Activated CD8-positive, alpha-beta memory T cell treated with anti-CD3 and anti-CD28 coated beads for 1 hour (primary cell): ENCODE results near the gene LMLN.
"Not testable (repeated sequence)": the region's sequence is repeated elsewhere in the genome, so short reads cannot be mapped to it uniquely, and the experiment has no call there.

Experiments used
- DNase-seq, 2 donors: peaks; one replicate each; pipeline ENCODE4 v3.0.0-alpha.2; 2020; ENCODE audit warnings: low read depth in 1 of 2; ENCODE audit errors: extremely low read depth in 1 of 2

LMLN gene

GRCh38 chr3:198022604-198023003 is 62.6 kb downstream of the LMLN start:
- no peak for DNase-seq

GRCh38 chr3:198025644-198026043 is 65.6 kb downstream of the LMLN start:
- DNase-seq: no peak

DNA sequence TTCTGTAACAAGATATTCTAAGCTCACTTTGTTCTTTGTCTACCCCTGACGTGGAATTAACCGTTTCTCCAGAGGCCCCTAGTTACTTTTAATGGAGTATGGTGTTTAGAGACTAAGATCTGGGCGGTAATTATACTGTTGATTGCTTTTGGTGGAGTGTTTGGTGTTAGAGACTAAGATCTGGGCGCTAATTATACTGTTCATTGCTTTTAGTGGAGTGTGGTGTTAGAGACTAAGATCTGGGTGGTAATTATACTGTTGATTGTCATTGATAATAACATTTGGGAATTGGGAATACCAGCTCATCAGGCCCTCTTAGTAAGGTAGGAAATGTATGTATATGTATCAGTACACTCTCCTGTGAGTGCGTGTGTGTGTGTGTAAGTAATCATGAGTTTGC is 66.6 kb downstream of the LMLN start:
- no peak for DNase-seq

DNA sequence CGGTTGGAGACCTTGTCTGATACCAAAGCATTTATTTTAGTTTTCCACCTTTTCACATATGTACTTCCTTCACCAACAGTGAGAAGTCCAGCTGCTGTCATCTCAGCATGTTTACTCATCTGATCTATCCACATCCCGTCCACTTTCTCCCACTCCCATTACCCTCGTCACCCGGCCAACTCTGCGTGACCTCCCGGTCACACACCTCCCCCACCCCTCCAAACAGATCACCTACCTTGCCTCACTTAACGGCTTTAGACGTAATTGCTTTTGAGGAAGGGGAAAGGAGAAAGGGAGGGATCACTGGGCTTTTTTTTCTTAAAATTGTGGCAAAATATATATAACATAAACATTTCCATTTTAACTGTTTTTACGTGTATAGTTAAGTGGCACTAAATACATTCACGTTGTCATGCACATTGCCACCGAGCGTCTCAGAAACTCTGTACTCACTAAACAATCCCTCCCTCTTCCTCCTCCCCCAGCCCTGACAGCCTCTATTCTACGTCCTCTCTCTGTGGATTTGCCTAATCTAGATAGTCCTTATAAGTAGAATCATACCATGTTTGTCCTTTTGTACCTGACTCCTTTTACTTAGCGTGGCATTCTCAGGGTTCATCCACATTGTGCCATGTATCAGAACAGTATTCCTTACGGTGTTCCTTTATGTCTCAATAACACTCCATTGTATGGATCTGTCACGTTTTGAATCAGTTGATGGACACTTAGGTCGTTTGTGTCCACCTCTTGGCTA is 67.2 kb downstream of the LMLN start:
- no peak for DNase-seq

GRCh38 chr3:198027799-198028390 is 67.9 kb downstream of the LMLN start:
- no peak for DNase-seq

DNA sequence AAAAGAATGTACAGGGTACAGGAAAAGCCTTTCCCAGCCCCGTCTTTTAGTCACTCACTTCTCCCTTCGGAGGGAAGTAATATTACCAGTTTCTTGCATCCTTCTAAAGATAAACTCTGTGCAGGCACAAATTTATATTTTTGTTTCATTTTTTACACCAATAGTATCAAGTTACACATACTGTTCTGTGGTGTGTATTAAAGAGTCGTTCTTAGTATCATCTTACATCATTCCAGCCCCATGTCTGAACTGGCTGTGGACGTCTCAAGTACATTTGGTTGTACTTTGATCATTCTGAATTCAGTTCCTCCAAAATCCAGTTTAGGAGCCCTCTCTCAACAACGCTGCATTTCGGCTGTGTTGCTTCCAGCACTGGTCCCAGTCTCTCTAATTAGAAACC is 68.7 kb downstream of the LMLN start:
- no peak for DNase-seq

- no peak for DNase-seq
Observed at GRCh38 chr3:198030125-198030524, 70.1 kb downstream of the LMLN start.

GRCh38 chr3:198030726-198031125 is 70.7 kb downstream of the LMLN start:
- no peak for DNase-seq

GRCh38 chr3:198032039-198032936 is 72.3 kb downstream of the LMLN start:
- no peak for DNase-seq

- no peak for DNase-seq
Observed at GRCh38 chr3:198043119-198043518, 83.1 kb downstream of the LMLN start.

GRCh38 chr3:198046120-198046857 is 86.3 kb downstream of the LMLN start:
- no peak for DNase-seq

- DNase-seq: no peak
Observed at GRCh38 chr3:198048445-198048844, 88.4 kb downstream of the LMLN start.

DNA sequence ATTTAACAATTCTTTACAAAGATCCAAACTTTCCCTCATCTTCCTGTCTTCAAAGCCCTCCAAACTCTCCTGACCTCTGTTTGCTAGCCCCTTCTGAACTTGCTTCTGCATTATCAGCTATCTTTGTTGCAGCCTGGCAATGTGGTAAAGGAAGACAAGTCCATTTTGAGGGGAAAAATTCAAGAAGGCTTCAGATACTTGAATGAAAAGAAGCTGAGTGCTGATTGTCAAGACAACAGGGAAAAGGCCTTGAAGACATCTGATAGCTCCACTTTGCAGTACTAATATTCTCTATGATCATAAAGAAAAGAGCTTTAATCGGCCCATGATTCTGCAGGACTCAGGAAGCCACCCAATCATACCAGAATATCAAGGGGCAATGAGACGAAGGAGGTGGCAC is 91.8 kb downstream of the LMLN start:
- DNase-seq: no peak

DNA sequence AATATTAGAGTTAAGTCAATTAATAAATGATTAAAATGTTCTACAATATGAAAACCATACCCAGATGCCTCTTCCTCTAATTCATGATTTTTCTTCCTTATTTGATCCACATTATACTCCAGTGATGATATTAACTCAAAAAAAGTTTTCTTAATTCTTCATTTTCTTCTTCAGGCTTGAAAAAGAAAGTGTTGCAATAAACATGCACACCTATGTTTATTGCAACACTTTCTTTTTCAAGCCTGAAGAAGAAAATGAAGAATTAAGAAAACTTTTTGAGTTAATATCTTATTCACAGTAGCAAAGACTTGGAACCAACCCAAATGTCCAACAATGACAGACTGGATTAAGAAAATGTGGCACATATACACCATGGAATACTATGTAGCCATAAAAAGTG is 93.4 kb downstream of the LMLN start:
- DNase-seq: not testable (repeated sequence)

DNA sequence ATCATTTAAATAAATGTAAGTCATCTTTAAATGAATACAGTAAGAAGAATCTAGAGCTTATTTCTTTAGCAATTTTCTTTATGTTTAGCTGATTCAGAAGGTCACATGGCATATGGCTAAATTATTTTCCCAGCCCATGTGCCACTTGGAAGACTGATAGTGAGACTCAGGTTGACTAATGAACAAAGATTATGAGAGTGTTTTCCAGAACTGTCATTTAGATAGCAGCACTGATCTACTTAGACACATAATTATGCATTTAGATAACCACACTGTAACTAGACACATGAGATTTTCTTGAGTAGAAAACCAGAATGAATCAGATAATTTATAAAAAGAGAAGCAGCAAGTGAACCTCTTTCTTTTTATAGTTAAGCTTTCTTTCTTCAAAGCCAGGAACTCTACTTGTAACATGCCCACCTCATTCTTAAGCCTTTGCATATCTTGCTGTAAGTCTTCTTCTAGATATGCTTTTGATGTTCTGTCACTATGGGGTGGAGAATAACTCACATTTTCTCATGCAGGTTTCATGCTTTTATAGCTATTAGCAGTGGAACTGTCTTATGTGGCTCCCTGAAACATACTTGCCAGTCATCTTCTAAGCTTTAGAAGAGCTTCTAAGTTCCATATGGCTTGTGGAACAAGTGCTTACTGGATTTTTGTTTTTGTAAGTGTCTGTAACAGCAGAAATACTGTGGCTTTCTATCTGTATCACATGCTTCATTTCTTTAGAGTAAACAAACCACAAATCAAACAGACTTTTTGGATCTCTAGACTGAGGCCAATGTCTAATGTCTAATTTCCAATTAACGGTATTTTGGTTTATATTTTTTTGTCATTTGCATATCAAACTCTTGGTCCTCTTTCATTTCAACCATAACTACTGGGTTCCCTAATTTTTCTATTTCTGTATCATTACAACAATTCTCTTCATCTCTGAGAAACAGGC is 101.4 kb downstream of the LMLN start:
- no peak for DNase-seq

DNA sequence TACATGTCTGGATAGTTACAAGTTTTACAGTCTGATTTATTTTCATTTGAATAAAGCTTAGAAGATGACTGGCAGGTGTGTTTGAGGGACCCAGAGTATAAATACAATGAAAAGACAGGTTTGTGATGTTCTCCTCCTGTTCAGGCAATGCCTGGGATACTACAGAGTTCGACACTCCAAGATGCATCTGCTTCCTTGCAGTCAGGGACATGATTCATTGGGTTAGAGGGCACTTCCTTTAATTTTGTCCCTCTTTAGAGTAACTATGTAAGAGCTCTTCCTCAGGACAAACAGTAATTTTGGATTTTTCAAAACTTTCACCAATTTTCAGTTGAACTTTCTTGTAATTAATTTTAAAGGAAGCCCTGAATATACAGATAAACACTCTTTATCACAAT is 102.0 kb downstream of the LMLN start:
- no peak for DNase-seq

DNA sequence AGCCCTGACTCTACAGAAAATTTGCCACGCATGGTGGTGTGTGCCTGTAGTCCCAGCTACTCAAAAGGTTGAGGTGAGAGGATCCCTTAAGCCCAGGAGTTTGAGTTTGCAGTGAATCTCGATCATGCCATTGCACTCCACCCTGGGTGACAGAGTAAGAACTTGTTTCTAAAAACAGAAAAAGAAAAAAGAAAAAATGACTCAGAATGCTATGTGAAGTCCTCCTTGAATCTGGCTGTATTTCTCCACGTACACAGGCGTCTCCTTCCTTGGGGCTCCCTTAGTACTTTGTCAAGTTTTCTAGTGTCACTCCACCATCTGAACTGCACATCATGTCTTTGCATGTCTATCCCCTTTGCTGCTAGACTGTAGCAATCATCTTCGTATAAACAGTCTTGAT is 104.4 kb downstream of the LMLN start:
- DNase-seq: no peak

- DNase-seq: no peak
Observed at GRCh38 chr3:198065897-198066296, 105.9 kb downstream of the LMLN start.

- DNase-seq: no peak
Observed at GRCh38 chr3:198067416-198067815, 107.4 kb downstream of the LMLN start.

- no peak for DNase-seq
Observed at GRCh38 chr3:198070871-198071270, 110.9 kb downstream of the LMLN start.
